ENCODE results near the gene PXDC1.

DNA sequence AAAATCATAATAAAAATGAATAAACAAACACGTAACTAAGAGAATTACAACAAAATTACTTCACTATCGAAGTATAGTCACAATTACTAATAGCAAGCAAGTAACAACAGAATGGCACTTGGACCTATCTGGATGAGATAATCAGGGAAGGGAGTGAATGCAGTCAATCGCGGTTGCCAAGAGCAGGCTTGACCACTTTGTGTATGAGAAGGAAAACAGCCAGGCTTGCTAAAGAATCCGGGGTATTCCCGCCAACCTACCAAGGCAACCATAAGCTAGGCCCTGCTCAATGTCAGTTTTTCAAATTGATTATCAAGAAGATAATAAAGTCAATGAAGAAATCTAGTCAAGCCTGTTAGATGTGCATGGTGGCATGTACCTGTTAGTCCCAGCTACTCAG is 39.7 kb downstream of the PXDC1 start:
- no peak for TF ChIP-seq CTCF (conservative IDR thresholded peaks at IDR 0.05; ENCODE audit: low read length)
- TF ChIP-seq EZH2phosphoT487 (IDR thresholded peaks at IDR 0.05; ENCODE audit: borderline replicate concordance), result no peak

All from Loucy (cell line).